HG03558 (cell line): Measurements from ENCODE around the gene RMDN2.

ENCODE experiments used
- ATAC-seq: cut with Tn5 transposase; IDR thresholded peaks from one replicate; pipeline ENCODE4 v1.9.1; 2021; ENCODE audit warnings: moderate number of reproducible peaks; ENCODE audit not compliant: unreplicated experiment; ENCODE audit errors: extremely low read depth

RMDN2 gene

DNA sequence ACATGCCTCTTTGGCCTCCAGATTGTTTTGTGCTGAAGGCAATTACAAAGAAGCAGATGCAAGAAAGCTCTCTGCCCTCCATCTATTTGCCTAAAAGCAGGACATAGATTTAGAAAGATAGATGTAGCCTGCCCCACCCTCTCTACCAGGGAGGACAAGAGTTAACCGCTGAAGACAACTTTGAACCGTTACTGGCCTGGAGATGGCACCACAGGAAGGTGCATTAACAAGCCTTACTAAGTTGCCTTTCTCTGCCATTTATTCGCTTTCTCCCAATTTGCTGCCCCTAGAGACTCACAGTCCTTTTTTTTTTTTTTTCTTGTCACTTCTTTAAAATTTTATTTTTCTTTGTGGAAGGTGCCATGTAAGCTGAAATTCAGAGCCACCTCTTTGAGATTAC lies 28.8 kb upstream of the RMDN2 start:
- no peak for ATAC-seq

DNA sequence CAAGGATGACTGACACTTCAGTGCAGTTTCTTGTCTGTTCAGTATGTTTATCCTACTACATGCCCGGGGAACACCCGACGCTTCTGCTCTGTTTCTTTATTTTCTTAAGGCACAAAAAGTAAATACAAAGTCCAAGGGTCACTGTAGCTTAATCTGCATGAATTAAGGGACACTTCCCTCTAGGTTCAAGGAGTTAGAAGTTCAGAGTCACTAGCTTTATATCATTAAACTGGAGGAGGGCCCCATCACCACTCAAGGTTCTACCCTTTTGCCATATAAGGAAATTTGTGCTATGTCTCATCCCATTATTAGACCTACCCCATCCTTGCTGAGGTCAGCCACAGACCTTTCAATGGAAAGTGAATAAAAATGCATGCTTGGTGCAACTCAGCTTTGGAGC lies 27.6 kb upstream of the RMDN2 start:
- ATAC-seq: no peak

DNA sequence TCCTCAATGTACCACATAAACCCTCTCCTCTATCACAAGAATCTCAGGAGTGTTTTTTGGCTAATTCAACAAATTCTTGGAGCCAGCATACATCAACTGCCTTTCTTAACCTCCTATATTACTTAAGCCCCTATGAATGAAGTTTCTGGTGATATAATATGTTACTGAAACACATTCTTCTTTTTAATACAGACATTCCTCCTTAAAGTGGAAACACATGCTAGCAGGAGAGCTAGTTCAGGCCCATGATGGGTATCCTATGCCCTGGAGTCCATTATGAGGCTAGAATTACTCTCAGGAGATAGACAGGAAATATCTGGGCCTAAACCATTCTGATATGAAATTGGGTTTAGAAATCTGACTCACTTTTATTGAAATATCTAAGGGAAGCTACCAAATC lies 26.6 kb upstream of the RMDN2 start:
- no peak for ATAC-seq

DNA sequence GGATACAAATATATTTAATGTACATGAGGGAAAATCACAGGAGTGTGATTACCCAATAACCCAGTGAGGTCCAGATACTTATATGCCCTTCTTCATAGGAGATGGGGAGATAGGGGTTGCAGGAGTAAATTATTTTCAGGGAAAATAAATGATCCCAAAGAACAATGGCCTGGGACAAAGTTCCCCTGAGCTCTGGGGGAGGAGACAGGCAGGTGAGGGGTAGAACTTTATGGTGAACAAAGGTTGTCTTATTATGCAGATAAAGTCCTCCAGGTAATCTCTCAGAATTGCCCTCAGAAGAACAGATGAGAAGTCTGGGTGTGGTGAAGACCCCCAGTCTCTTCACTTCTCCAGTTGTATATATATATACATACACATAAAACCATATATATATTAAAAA lies 22.1 kb upstream of the RMDN2 start:
- ATAC-seq: no peak

DNA sequence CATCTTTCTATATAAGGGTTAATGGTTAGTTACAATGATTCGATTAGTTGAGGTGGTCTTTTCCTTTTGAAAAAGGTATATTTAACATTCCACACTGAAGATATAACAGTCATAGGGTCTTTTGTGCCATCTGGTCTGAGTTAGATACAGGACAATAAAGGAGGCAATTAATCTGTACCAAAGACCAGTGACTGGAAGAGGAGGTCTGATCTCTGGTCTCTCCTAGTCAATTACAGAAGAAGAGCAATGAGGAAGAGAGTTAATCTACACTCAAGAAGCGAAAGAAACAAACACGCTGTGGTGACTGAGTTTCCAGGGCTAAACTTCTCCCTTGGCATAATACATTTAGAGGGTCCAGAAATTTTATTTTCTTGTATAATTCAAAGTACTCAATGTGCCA lies 20.7 kb upstream of the RMDN2 start:
- no peak for ATAC-seq

DNA sequence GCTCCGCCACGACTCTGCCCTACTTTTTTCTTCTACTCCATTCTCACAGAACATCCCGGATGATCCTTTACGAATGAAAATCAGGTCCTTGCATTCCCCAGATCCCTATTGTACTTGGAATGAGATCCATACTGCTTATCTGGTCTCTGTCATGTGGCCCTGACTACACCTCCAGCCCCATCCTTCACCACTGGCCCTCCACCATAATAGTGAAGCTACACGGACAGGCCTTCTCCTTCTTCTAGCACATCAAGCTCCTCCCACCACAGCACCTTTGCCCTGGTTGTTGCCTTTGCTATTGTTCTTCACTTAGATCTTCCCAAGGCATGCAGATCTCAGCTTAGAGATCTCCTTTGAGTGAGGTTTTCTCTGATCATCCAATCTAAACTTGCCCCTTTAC lies 20.1 kb upstream of the RMDN2 start:
- ATAC-seq: no peak

DNA sequence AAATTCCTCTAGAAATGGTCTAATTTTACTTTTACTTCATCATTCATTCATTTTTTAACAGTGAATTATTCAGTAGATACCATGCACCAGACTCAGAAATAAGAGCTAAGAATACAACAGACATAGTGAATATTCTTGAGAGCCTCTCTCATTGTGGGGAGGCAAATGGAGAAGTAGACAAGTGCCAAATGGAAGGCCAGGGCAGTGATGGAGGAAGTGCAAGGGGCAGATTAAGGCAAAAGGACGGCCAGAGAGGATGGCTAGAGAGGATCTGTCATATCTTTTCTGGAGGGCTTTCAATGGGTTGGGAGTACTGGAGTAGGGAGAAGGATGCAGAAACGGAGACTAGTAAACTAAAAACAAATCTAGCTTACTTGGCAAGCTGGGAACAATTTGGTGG lies 19.0 kb upstream of the RMDN2 start:
- no peak for ATAC-seq

DNA sequence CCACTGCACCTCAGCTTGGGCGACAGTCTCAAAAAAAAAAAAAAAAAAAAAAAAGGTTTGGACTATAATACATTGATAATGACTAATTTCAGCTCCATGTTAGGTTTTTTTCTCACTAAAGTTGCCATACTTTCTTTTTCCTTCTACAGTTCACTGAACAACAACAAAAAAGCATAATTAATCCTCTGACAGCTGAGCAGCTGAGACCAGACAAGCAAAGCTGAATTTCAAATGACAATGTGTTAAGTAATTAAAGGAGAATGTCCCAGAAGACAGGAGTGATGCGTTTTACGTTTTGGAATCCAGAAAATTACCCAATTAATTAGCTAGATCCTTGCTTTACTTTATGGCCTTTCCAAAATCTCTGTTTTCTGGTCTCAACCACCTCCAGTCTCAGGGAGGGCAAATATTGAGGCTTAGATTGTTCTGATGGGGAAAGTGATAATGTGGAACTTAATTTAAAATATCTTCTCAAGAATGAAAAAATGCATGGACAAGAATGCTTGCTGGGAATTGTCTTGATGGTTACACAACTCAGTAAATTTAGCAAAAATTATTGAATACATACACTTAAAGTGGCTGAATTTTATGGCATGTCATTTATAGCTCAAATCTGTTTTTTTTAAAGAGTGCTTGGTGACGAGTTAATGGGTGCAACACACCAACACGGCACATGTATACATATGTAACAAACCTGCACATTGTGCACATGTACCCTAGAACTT lies 17.4 kb upstream of the RMDN2 start:
- no peak for ATAC-seq

DNA sequence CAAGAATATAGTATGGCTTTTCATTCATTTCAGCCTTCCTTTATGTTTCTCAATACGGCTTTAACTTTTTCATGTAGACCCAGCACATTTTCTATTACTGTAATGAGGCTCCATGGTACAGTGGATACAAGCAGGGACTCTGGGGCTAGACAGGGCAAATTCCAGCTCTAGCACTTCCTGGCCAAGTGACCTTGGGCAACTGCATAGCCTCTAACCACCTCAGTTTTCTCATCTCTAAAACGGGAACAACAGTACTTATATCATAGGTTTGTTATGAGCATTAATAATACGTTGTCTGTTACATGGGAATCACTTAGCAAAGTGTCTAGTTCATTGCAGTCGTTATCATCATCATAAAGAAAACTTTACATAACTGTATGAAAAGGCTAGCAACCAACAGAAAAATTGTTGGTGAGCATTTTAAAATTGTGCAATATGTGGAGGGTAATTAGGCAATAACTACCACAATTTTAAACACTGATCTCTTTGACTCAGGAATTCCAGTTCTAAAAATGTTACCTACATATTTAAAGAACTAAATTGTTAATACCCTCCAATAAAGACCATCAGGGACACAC lies 13.7 kb upstream of the RMDN2 start:
- ATAC-seq: no peak

DNA sequence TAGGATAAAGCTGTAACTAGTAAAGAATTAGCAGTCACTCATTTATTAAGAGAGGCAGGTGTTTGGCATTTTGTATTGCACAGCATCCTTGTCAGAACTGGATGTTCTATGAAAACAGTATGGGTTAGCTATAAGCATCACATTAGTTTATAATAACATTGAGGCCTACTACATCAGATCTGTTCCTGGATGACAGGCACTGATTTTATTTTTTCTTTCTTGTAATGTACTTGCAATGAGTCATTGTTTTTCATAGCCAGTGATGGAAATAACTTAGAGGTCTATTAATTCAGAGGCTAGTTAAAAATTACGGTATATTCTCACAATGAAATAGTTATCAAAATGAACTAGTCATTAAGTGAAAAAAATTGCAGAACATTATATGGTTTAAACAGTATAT lies 13.0 kb upstream of the RMDN2 start:
- ATAC-seq: no peak

DNA sequence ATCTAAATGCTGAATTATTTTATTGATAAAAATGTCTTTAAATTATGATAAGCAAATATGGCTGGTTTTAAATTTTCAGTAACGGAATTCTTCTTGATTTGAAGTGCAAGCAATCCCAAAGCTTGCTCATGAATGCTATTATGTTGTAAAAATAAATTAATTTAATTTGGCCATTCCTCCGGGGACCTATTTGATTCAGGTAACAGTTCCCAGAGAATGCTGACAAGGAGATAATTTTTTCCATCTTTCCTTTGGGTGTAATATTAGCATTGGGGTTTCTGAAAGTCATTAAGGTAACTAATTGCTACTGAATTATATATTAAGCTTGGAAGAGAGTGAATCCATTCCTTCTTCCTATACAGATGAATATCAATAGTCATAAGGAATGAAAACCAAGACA lies 12.5 kb upstream of the RMDN2 start:
- ATAC-seq: no peak

DNA sequence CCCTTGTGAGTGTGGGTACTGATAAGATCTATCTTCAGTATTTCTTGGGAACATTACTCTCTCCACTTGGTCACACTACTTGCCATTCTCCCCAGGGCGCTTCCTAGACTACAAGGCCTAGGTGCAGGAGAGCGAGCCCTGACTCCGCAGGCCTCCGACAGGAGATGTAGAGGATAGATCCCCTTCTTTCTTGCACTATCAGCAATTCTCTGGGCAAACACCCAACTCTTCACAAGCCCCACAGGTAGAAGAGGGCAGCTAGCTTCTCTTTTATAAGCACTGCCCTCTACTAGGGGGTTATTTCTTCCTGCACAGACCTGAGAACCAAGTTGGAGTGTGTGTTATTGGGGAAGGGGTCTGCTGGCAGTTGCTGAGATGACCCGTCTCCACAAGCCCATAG lies 10.7 kb upstream of the RMDN2 start:
- no peak for ATAC-seq

DNA sequence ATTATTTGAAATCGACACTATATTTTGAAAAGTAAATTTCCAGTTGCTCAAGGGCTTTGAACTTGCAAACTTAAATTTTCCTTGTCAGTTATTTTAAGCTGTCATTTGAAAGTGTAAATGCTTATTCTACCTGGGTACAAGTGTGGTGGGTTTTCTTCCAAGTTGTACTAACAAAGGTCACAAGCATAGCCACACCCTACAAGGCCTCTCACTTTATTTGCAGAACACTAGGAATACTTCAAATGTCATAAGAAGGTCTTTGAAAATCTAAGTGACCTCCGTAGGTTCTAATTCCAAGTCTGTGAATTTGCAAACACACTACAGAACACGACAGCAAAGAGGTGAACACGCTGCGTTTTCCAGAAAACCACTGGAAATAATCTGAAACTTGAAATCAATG lies 9.3 kb upstream of the RMDN2 start:
- no peak for ATAC-seq

DNA sequence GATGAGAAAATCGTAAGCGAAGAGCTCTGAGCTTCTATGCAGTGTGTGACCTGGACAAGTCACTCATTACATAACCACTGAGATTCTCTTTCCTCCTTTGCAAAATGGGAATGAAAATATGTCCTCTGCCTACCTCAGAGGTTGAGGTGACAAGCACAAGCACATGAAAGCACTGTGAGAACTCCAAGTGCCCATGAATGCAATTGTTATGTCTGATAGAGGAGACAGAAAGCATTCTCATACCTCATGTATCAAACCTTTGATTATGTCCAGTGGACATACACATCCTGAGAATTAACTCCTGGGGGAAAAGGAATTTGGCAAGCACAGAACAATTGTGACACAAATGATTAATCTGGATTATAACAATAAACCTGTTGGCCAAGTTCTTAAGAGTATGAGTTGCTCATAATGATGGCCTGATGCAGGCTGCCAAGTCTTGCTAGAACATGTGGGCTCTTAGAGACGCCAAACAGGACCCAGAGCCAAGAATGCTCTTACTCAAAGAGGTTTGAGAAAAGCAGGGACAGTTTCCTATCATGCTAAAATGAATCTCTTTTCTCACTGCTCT lies 8.5 kb upstream of the RMDN2 start:
- ATAC-seq: no peak

DNA sequence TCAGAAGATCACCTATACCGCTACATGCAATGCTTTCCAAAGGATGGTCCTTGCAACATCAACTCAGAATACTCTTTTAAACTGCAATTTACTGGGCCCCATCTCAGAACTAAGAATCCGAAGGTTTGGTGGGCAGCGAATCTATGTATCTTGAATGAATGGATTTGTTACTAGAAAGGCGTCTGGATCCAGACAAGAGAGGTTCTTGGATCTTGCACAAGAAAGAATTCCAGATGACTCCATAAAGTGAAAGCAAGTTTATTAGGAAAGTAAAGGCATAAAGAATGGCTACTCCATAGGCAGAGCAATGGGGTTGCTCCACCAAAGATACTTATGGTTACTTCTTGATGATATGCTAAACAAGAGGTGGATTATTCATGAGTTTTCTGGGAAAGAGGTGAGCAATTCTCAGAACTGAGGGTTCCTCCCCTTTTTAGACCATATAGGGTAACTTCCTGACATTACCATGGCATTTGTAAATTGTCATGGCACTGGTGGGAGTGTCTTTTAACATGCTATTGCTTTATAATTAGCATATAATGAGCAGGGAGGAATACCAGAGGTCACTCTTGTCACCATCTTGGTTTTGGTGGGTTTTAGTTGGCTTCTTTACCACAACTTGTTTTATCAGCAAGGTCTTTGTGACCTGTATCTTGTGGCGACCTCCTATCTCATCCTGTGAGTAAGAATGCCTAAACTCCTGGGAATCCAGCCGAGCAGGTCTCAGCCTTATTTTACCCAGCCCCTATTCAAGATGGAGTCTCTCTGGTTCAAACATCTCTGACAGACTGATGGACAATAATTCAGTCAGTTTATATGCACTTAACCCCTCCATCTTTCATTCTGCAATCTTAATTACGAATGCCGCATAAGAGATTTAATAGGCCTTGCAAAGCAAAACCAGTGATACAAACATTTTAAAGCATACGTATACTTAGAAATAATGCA lies 7.5 kb upstream of the RMDN2 start:
- no peak for ATAC-seq

DNA sequence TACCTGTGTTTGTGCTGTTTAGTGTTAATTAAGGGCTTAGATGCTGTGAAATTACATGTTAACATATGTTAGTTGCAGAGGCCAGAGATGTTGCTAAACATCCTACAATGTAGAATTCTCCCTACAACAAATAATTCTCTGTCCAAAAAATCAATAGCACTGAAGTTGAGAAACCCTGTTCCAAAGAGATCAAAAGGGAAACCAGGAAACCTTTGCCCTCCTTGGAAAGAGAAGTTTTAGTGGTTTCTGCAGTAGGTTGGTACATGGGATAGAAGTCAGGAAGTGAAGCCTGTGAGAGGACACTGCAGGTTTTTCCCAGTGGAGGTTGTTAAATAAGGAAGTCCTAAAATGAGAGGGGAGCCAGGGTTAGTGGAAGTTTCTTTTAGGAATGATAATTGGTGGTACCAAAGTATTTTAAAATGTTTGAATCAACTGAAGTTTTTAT lies 6.3 kb upstream of the RMDN2 start:
- no peak for ATAC-seq

DNA sequence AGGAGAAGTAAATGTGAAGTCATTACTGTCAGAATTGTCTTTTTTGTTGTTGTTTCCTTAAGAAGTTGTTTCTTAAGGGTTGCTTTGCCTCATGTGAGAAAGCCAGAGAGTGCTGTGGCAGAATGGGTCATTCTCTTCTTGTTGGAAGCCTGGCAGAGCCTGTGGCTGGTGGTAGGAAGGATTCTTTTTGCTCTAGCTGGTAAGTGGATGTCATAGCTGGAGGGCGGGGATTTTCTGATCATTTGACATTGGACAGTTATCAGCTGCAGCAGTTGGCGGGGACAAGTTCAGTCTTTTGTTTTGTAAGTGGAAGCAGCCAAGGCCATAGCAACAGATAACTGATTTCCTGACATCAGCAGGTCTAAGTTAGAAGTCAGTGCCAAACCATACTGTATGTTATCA lies 5.5 kb upstream of the RMDN2 start:
- ATAC-seq: no peak

DNA sequence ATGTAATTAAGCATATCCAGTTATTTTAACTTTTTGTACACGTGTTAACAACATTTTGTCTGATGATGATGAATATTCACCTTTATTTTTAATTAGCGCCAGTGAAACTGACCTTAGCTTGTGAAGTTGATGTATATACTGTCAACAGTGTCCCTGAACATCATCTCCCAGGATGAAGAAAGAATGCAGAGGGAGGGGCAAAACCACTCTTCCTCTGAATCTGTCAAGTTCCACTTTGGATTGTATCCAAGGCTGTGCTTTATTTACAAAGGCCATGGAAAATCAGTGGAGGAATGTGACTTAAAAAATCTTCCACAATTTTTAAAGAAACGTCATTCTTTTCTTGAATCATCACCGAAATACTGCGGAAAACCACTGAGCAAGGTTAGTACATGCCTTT lies 4.5 kb upstream of the RMDN2 start:
- ATAC-seq: no peak

DNA sequence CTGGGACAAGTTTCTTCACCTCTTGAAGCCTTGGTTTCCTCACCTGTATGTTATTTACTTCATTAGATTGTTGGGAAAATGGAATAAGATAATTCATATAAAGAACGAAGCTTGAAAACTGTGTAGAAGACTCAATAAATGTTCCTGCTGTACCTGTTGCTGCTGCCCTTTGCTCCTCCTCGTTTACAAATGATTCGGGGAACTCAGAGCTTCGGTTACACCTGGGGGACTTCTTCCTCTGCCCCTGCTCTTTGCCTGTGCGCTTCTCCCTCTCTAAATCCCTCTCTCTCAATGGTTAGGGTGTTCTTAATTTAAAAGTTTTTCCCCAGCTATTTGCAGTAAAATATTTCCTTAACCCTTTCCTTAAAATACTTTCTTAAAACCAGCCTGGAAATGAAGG lies 3.3 kb upstream of the RMDN2 start:
- no peak for ATAC-seq

DNA sequence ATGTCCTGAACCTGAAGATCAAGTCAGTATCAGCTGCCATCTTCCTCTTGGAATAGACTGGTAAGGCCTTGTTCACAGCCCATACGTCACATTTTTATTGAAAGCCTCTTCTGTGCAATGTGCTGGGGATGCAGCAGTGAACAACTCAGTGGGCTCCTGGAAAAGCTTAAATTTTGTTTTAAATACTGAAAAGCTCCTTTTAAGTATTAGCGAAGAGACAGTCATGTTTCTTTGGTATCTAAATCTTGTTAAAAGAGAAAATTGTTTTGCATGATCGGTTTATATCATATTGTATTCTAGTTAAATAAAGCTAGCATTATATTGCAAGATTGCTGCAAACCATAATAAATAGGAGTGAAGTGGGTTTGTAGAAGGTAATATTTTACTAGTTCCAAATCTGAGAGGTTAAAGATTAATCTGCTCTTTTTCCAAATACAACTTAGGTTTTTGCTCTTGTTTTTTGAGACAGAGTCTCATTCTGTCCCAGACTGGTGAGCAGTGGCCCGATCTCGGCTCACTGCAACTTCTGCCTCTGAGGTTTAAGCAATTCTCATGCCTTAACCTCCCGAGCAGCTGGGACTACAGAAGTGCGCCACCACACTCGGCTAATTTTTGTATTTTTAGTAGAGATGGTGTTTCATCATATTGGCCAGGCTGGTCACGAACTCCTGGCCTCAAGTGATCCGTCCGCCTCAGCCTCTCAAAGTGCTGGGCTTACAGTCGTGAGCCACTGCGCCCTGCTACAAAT lies 1.6 kb upstream of the RMDN2 start:
- ATAC-seq: no peak
